Diencephalon (tissue), 1 donor: ENCODE data around the gene ERAP2. TPM values are rescaled to one million over a fixed set of nuclear protein-coding genes. Genes with fewer than 3 reads are reported as not detected.

ENCODE experiments used
- small RNA-seq: library from RNA; depleted of rRNA; stranded (forward); fragments of <200 nt; gene quantifications from one replicate; pipeline ENCODE3, GENCODE V24; 2014
- total RNA-seq: library from RNA; depleted of rRNA; stranded (reverse); fragments of >200 nt; gene quantifications from one replicate; pipeline ENCODE4 v1.2.3, GENCODE V29; 2014

The ERAP2 gene
- 12.7 TPM for total RNA-seq

GRCh38 chr5:96876292-96876850, at the start of gene ERAP2:
TSS of gene ERAP2 (plus strand) at chr5:96876500. CDS start at chr5:96879686, 3,186 bp downstream.

GRCh38 chr5:96935559-96936430, 59.5 kb downstream of the ERAP2 start, which contains the start of gene LNPEP:
TSS of gene LNPEP (plus strand) at chr5:96936080. CDS start at chr5:96936156, 76 bp downstream.

Small RNA genes lying within 50 kb of the gene (small RNA-seq; reads per million reads assigned to genes)
- gene RF00019, result not detected

Other genes starting within 250 kb of the ERAP2 start
- 30.2 TPM for gene CAST, start 214.1 kb upstream of the ERAP2 start, total RNA-seq
- gene ERAP1, start 68.6 kb upstream of the ERAP2 start, total RNA-seq, result 25.8 TPM
- gene LNPEP, start 59.6 kb downstream of the ERAP2 start, total RNA-seq, result 54.9 TPM